CD4-positive, alpha-beta T cell treated with Interleukin-6 for 4 hours (primary cell): ENCODE results near the gene GARNL3.

Source experiments
- DNase-seq: peaks from one replicate; pipeline ENCODE4 v3.0.0-alpha.2; 2020; ENCODE audit warnings: mixed read lengths

The GARNL3 gene

DNA sequence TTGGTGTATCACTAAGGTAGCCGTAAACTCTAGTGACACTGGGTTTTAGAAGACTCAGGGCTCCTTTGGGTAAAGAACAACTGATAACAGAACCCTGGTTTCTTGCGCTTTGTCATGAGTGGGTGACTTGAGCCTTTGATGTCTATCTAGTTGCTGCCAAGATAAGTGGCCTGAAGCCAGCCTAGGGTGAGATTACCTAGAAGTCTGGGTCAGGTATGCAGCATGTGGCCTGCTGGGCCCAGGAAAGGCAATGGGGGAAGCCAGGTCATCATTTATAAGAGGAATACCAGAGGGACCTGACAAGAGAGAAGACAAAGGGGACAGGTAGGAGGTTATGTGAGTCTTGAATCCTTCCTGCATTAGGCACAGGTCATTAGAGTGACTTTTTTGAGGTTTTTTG lies 23.2 kb upstream of the GARNL3 start:
- no peak for DNase-seq

DNA sequence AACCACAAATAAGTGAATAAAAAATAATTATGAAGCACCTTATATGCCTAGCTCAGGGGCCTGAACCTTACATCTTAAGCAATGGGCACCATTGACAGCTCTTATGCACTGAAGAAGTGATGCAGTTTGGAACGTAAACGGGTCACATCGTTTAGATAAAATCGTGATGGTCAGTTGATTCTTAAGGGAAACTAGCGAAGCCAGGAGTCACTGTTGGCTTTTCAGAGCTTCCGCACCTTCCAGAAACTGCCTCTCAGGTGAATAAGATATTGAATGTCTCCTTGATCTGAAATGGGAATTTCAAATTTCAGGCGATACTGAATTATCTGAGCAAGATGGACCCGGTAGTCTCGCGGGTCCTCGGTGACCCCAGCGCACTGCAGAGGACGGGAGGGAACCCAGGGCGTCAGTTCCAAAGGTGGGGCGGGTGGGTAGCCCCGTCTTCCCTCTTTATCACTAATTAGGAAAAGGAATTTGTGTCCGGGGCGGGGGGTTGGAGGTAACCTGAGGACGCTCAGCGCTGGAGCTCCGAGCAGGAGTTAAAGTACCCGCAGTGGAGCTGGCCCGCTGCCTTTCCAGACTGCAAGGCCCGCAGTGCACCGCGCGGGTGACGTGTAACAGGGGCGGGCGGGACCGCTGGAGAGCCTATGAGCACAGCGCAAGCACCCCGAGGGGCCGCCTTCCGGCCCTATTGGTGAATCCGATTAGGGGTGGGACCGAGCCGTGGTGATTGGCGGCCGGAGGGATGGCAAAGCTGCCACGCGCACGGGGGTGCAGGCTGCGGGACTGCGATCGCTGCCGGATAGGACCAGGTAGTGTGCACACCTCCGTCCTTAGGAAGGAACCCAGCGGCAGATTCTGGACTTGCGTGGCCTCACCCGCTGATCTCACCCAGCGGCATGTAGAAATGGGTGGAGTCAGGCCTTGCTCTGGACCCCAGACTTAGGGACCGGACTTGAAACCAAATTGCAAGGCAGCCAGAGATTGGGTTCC lies 19.7 kb upstream of the GARNL3 start:
- peak; percentile 97 for DNase-seq

DNA sequence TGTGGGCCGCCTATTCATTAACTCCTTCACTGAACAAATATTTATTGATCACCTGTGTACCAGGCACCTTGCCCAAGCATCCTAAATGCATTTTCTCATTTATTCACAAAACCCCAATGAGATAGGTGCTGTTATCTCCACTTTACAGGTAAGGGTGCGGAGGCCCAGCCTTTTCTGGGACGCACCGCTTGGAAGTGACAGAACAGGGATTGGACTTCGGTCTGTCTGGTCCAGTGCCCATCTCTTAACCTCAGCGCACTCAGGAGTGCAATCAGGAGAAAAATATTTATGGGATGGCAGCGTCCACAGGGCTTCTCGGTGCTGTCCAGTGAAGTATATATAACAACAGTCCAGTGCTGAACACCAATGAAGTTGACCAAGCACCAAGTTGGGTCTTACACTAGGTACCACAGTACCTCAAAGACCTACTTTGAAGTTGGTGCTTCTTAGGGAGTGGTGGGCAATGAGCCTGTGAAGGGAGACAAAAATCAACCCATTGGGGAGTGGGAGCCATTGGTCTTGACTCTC lies 18.9 kb upstream of the GARNL3 start:
- DNase-seq = no peak

DNA sequence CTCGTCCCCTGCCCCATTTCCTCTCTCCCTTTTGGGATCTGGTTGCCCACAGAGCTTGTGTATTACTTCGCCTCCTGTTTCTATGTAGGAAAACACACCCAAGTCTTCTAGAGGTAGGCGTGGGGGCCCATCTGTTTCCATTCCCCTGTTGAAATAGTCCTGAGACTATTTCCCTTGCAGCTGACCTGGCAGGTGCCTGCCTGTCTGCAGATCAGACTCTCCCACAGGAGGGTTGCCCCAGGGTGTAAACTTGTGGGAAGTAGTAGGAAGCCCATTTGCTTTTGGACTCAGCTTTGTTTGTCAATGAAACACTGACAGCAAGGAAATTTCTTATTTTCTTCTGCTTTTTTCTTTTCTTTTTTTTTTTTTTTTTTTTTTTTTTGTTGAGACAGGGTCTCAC lies 16.3 kb upstream of the GARNL3 start:
- no peak for DNase-seq

DNA sequence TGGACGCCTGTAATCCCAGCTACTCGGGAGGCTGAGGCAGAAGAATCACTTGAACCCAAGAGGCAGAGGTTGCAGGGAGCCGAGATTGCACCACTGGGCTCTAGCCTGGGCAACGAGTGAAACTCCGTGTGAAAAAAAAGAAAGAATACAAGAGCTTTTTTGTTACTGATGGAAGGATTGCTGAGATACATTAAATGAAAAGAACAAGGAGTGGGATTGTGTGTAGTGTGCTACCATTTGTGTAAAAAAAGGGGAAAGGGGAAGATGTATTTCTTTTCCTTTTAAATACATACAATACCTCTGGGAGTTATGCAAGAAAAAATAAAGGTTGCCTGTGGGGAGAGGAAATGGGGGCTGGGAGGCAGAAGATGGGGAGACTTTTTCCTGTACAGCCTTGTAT lies 14.7 kb upstream of the GARNL3 start:
- DNase-seq = no peak

DNA sequence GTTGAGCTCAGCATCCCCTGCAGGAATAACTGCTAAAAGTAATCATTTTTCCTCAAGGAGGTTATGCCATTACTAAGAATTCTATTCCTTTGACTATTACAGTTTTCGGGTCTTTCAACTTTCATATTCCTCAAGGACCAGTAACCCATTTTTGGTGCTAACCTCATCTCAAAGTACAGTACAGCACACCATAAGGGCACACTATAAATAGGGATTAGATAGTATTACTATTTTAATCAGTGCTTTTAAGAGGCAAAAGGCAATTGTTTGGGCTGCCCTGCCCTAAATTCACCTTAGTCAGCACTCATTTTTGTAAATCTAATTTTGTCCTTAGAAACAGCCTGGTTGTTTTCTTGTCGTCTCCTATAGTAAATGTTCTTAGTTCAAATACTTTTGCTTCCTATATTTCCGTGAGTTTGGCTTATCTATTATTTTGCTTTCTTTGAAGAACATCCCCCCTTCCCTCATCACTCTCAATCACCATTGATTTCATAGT lies 13.6 kb upstream of the GARNL3 start:
- no peak for DNase-seq

DNA sequence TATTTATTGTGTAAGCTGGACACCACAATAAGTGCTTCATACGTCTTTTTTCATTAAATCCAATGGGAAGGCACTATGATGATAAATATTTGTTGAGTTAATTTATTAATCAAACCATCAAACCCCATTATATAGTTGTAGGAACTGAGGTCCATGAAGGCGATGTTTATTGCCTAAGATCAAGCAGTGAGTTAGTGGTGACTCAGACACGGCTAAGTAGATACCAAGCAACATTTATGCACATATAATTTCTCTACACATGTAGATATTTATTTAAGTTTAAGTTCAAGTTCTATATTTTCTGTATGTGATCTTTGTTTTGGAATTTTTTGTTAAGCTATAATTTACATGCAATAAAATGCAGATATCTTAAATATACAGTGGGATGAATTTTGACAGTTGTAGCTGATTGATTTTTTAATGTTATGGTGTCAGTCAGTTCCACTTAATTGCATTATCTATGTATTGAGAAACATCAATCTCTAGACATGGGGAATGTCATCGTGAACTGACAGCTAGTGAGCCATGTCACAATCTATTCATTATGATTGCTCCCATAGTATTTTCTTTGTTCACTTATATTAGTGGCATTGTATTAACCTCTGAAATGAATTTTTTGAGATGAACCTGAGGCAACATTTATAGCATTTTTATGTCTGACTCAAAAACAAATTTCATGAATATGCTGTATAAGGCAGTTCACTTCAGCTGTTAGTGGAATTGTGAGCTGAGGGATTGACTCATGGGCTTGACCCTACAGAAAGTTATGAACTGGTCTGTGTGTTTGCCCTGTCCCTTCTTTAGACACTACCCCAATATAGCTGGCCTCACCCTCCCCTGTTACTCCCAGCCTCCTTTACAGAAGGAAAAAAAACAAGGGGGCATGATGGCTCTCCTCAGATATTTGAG lies 11.9 kb upstream of the GARNL3 start:
- no peak for DNase-seq

DNA sequence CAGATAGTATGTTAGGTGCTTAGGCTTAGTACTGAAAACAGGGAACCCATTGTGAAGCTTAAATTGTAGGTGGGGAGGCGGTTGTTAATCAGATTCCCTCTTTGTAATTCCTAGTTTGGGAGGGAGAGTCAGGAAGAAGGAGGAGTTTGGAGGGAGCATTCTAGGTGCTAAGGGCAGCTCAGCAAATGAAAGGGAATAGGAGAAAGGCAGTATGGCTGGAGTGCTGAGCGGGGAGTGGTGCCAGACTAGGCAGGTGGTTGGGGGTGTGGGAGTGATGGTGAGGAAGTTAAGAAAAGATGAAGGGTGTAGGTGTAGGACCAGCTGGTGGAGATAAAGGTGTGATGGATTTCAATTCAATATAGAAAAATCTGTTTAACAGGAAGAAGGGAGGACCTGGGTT lies 11.1 kb upstream of the GARNL3 start:
- no peak for DNase-seq

DNA sequence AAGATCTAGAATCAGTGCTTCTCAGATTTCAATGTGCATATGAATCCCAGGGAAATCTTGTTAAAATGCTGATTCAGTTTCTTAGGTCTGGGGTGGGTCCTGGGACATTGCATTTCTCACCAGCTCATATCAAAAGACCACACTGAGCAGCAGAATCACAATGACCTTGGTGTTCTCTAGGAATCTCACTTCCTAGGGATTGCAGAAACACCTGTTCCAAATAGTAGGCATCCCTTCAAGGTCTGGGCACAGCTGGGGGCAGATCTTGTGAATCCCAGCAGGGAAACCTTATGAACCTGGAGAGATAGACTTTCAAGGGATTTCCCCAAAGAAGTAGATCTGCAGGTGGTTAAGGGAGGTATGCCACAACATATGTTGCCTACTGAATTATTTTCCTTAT lies 8.9 kb upstream of the GARNL3 start:
- no peak for DNase-seq

DNA sequence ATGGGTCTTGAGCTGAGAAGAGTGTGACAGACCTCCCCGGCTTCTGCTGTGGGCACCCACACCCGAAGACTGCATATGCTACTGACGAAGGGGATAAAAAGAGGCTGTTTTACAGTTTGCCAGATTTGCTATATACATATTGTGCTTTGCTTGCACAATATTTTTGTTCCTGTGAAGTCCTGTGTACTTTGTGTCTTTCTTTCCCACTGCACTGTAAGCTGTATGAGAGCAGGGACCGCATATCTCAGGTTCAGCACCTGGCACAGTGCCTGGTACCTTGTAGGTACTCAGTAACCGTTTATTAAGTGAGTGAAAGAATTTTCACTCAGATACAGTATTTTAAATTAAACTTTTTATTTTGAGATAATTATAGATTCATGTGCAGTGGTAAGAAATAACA lies 8.2 kb upstream of the GARNL3 start:
- no peak for DNase-seq

DNA sequence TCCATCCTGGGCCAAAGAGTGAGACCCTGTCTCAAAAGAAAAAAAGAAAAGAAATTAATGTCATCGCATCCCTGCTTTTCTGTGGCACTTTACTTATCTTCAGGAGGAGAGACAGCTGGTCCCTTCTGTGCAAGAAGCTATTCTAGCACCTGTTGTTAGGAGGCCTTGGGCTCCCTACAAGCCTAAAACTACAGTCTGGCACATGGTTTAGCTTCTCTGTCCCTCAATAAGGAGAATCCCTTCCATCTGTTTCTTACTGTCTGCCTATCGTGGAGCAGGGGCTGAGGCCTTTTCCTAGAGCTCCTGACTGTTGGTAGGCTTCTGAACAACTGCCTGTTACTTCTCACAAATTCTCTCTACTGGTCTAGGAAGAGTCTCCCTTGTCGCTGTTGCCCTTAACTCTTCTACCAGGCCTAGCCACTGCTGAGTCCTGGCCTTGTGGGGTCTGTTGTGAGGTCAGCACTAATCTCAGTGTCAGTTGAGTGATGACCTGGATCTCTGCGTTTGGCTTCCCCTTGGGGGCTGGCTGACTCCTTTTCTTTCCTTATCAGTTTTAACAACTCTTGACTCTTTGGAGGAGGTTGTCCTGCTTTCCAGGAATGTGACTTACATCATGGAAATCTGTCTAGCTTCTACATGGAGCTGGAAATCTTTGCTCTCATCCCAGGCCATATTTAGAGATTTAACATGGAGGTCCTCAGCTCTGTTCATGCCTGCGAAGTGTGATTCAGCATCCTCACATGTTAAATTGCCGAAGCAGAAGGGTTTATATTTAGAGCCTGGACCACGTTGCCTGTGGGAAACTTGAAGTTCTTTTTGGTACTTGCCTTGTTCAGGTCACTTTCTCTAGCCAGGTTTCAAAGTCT lies 5.7 kb upstream of the GARNL3 start:
- DNase-seq = no peak

DNA sequence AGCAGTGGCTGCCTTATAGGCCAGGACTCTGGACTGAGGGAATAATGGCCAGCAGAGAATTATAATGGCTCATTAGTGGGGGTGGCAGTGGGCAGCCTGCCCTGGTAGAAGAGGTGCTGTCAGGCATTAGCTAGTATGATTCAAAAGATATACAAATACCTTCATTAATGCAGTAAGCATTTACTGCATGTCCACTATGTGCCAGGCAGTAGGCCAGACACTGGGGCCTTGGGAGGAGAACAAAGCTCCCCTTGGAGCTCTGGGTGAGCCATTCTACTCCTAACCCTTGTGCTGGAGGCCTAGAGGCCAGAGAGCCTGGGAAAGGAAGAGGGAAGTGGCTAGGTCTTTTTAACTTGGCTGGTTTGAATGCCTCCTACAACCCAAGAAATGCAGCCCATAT lies 2.0 kb upstream of the GARNL3 start:
- DNase-seq = no peak

DNA sequence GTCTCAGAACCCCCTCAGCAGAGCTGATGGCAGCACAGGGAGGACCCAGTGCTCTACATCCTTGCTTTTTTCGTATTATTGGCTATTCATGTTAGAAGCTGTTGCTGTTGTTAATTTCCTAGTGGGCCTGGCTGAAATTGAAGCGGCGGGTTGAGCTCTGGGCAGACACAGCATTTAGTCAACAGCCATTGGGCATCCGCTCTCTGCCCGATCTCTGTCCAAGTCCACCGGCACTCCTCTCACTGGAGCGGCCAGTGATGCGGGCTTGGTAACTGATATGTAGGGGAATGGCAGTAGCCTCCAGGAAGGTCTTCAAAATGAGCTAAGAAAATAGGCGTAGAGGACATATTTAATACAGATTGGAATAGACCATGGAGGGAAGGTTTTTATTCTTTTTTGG lies 1.3 kb upstream of the GARNL3 start:
- DNase-seq = no peak

DNA sequence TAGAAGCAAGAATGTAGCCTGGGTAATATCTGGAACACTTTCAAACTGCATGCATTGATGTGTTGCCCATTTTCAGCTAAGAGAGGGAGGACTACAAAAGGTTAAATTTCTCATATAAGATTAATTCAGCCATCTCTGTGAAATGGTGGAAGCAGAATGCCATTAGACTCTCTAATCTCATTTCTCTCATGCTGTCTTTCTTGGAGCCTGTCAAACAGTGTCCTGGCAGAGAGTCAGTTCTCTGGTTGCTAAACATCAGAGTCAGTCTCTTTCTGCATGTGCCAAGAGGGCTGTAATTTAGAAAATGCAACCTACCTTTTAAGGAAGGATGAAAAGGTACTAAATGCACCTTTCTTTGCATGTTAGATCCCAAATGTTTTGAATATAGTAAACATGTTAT lies 910 bp upstream of the GARNL3 start:
- no peak for DNase-seq

DNA sequence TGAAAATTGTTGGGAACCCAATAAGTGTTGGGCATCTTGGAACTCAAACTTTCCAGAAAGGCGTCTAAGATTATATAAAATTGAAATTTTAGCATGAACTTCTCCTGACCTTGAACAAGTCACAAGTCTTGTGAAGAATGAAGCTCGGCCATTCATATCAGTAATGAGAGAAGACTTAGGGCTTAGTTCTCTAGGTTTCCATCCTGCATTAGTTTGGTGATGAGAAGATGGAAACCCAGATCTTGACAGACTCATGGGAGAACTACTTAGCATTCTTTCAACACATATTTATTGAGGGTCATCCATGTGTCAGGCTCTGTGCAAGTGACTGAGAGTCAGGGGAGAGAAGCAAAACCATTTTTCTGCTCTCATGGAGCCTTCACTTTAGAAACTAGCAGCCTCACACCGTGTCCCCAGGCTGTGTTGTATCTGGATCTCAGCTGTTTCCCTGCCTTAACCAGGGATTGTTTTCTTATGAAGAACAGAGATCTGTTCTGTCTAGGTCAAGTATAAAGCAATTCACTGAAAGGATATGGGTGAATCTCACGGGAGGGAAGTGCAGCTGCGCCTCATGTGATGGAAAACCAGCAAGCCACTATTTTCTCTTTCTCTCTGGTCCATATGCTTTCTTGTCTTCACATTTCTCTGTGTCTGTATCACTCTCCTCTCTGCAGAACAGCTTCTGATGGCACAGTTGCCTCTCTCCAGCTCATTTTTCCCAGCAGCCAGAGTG lies 3.4 kb downstream of the GARNL3 start:
- DNase-seq = no peak

DNA sequence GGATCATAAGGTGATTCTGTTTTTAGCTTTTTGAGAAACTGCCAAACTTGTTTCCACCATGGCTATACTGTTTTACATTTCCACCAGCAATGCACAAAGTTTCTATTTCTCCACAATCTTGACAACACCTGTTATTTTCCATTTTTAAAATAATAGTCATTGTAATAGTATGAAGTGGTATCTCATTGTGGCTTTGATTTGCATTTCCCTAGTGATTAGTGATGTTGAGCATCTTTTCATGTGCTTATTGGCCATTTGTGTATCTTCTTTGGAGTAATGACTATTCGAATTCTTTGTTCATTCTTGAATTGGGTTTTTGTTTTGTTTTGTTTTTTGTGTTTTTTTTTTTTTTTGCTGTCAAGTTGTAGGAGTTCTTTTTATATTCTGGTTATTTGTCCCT lies 4.9 kb downstream of the GARNL3 start:
- DNase-seq = no peak

DNA sequence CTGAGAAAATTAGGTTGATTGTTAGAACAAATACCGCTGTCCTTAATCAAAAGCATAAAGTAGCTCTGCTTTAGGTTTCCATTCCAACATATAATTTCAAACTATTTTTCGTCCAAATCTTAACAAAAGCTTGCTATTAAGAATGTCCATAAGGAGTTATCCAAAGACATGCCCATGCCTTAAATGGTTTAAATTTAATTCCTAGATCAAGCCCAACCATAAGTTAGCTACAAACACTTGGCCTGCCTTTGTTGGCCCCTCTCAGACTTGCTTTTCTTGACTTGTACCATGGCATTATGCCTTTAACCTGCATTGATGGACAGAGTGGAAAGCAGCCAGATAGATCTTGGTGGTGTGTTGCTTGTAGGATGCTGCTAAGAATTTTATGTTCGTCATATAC lies 8.8 kb downstream of the GARNL3 start:
- DNase-seq = no peak

DNA sequence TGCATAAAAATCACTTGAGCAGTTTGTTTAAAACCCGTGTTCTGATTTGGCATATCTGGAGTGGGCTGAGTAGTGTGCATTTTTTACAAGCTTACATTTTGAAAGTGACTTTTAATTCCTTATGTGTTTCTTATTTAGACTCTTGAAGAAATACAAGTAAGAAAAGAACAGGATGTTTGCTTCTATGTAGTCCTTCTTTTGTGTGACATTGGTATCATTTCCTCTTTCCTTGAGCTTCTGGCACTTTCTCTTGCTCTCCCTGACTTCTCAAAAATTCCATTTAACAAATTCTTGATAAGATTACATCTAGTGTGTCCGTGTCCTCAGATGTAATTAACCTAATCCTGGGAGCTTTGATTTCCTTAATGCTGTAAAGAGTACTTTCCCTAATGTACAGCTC lies 12.5 kb downstream of the GARNL3 start:
- no peak for DNase-seq

DNA sequence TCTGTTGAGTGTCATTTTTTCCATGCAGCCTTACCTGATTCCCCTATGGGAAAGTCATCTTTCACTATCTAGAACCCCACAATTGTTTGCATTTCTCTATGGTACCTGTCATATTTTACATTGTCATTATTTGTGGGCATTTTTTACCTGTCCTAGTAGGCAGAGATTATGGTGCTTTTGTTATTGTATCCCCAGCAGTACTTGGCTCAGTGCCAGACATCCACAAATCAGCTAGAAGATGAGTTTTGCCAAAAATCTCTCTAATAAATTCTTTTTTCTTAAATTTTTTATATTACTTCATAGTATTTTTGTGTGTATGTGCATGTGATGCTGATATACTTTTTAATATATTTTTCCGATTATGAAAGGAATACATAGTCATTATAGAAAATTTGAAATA lies 13.2 kb downstream of the GARNL3 start:
- DNase-seq = no peak

DNA sequence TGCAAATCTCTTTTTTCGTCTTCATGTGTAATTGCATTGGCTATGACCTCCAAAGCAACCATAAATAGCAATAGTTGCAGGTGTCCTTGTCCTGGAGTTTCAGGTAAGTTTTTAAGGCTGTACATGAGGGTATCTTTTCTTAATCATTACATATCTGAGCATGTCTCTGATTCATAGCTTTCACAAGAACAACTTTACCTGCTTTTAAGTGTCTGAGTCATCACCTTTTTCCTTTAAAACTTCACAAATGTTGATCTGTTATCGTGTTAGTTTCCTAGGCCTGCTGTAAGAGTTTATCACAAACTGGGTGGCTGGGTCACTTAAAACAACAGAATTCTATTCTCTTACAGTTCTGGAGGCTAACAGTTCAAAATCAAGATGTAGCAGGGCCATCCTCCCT lies 13.8 kb downstream of the GARNL3 start:
- no peak for DNase-seq

DNA sequence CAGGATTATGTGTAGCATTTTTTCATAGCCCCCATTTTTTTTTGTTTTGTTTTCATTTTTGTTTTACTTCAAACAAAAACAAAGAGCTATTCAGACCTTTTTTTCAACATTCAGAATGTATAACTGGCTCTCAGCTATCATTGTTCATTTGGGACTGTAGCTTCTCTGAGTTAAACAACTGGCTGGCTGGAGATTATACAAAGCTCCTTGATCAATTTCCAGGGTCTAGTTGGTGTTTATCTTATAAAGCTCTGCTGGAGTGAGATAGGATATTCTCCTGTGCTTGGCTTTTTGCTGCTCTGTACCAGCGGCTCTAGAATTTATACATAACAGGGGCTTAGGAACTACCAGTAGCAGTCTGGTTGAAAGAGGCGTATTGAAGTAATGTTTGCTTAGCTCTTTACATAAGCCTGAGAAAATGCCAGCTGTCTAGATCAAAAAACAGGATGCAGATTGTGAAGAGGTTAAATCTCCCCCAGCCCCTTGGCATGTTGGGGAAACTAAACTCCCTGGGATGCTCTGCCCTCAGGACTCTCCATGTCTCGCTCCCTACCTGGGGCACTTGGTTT lies 15.2 kb downstream of the GARNL3 start:
- DNase-seq = no peak
